Epithelial cell of prostate (primary cell): ENCODE measurements around the gene KLRC4.
A peak's percentile ranks its signal among the peaks of the same experiment; 100 is the strongest.
"Not testable (repeated sequence)": the region's sequence is repeated elsewhere in the genome, so short reads cannot be mapped to it uniquely, and the experiment has no call there.

ENCODE experiments used
- DNase-seq: peaks from one replicate; pipeline ENCODE4 v3.0.0-alpha.2; 2011; ENCODE audit warnings: low read depth, low spot score
- H3K27ac ChIP-seq: fragments of 450-650 bp; 2 replicates; pipeline ENCODE4 v1.5.1; 2017; ENCODE audit warnings: mild to moderate bottlenecking

Gene KLRC4

GRCh38 chr12:10371893-10372535 is 37.5 kb downstream of the KLRC4 start:
- peak overlapping the region; percentile 86 for H3K27ac ChIP-seq
- DNase-seq = not testable (repeated sequence)

- no peak for DNase-seq
- H3K27ac ChIP-seq = peak overlapping the region; percentile 86
These were observed 39.8 kb downstream of the KLRC4 start for GRCh38 chr12:10369557-10370415.

- no peak for DNase-seq
- no peak overlapping the region for H3K27ac ChIP-seq
These were observed 41.1 kb downstream of the KLRC4 start for GRCh38 chr12:10368206-10369171.

- not testable (repeated sequence) for DNase-seq, H3K27ac ChIP-seq
These were observed 41.8 kb downstream of the KLRC4 start for GRCh38 chr12:10367714-10368113.

- H3K27ac ChIP-seq = no peak overlapping the region
- DNase-seq = no peak
These were observed 42.7 kb downstream of the KLRC4 start for GRCh38 chr12:10366875-10367274.

- DNase-seq = no peak
- H3K27ac ChIP-seq = peak overlapping the region; percentile 95
These were observed 43.7 kb downstream of the KLRC4 start for GRCh38 chr12:10365696-10366405.

- DNase-seq = no peak
- peak overlapping the region; percentile 95 for H3K27ac ChIP-seq
These were observed 44.5 kb downstream of the KLRC4 start for GRCh38 chr12:10364815-10365622.

- no peak for DNase-seq
- peak overlapping the region; percentile 95 for H3K27ac ChIP-seq
These were observed 45.4 kb downstream of the KLRC4 start for GRCh38 chr12:10363914-10364814.

GRCh38 chr12:10363658-10363913 is 46.0 kb downstream of the KLRC4 start:
- no peak for DNase-seq
- peak overlapping the region; percentile 95 for H3K27ac ChIP-seq

- peak overlapping the region; percentile 95 for H3K27ac ChIP-seq
- no peak for DNase-seq
These were observed 46.5 kb downstream of the KLRC4 start for GRCh38 chr12:10362828-10363657.

- DNase-seq = no peak
- peak overlapping the region; percentile 95 for H3K27ac ChIP-seq
These were observed 47.2 kb downstream of the KLRC4 start for GRCh38 chr12:10362325-10362724.

GRCh38 chr12:10361622-10362021 is 47.9 kb downstream of the KLRC4 start:
- peak overlapping the region; percentile 95 for H3K27ac ChIP-seq
- DNase-seq = no peak

GRCh38 chr12:10361084-10361483 is 48.5 kb downstream of the KLRC4 start:
- DNase-seq = peak; percentile 96
- H3K27ac ChIP-seq = peak overlapping the region; percentile 95

- DNase-seq = no peak
- H3K27ac ChIP-seq = no peak overlapping the region
These were observed 50.6 kb downstream of the KLRC4 start for GRCh38 chr12:10358969-10359368.

GRCh38 chr12:10358131-10358530 is 51.4 kb downstream of the KLRC4 start:
- H3K27ac ChIP-seq = no peak overlapping the region
- no peak for DNase-seq
